CD4-positive, alpha-beta T cell treated with Interleukin-17A for 1 hour (primary cell): ENCODE data around the gene TARS1.

Source experiments
- DNase-seq: peaks from one replicate; pipeline ENCODE4 v3.0.0-alpha.2; 2020

The TARS1 gene

DNA sequence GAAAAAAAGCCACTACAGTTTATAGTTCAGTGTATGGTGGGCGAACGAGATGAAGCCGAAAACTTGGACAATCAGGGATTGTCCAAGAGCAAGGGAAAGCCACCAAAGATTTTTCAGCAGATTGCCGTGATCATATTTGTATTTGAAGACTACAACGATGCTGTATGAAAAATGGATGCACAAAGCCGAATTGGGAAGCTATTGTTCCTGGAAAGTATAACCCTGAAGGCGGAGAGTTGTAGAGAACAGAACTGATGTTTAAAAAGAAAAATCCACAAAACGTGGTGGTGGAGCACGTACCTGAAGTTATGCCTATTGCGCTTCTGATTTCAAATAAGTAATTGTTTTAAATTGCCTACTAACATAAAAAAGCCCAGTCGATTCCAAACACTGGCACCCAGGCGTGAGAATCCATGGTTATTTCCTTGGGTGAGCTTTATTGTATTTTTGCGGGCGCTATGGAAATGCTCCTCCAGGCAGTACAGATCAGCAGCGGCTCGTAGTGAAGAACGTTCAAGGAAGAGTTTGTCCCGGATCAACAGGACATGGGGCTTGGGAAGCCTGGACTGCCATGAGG lies 772 bp upstream of the TARS1 start:
- DNase-seq = peak; percentile 7

GRCh38 chr5:33441241-33442177 lies 744 bp downstream of the TARS1 start:
- DNase-seq = peak; percentile 20

DNA sequence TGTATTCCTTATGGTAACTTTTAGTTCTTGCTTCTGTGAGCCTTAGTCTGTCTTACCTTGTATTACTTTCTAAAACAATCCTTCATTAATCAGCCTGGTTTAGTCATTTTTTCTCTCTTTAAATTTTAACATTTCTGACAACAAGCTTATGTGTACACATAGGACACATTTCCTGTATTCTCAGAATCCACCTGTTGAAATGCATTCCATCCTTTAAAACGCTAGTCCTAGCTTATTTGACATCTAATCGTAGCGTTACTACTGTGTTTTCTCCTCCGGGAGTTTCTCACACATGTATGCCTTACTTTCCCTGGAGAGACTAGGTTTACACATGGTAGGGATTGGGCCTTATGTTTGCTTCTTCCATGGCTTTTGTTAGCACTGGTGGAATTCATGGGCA lies 3.8 kb downstream of the TARS1 start:
- no peak for DNase-seq

DNA sequence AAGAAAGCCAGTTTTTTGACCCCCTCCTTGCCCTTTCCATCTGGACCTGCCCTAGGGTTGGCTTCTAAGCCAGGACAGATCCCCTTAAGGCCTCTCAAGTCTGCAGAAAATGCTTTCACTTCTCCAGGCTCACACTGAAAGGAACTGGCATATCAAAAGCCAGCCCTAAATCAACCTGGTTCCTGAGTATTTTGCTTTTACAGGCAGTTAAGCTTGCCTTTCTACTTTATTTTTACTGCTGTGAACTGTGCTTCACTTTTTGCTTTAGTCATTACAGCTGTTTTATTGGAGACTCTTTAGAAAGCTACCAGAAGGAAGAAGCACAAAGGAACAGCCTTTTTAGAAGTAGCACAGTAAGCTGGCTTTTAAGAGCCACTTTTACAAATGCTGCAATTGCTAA lies 5.0 kb downstream of the TARS1 start:
- no peak for DNase-seq

- DNase-seq = no peak
Observed at GRCh38 chr5:33448118-33448517, 7.4 kb downstream of the TARS1 start.

DNA sequence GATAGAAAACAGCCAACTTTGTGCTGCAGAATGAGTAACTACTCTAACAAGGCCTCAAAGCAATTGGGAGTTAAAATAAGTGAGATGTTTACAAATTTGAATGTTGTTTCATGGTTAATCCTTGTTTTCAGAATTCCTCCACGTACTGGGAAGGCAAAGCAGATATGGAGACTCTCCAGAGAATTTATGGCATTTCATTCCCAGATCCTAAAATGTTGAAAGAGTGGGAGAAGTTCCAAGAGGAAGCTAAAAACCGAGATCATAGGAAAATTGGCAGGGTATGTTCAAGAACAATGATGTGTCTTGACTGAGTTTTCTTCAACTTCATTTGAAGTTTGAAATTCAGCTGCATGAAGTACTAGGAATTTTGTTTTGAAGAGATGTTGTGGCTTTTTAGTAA lies 16.4 kb downstream of the TARS1 start:
- DNase-seq = no peak

DNA sequence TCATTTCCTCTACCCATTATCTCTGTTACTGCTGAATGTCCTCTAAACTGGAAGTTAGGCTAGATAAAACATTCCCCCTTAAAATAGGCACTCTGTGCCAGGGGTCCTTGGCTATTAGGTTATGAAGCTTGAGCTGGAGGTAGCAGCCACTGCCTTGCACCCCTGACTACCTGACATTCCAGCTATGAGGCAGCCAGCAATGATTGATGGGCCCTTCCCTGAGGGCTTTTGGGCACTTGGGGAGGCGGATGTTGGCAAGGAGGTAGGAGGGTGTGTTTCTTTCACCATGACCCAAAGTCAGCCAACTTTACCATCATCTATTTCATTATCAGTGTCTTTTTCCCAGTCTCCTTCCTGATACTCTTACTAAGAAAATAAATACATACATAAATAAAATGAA lies 17.1 kb downstream of the TARS1 start:
- DNase-seq = no peak

DNA sequence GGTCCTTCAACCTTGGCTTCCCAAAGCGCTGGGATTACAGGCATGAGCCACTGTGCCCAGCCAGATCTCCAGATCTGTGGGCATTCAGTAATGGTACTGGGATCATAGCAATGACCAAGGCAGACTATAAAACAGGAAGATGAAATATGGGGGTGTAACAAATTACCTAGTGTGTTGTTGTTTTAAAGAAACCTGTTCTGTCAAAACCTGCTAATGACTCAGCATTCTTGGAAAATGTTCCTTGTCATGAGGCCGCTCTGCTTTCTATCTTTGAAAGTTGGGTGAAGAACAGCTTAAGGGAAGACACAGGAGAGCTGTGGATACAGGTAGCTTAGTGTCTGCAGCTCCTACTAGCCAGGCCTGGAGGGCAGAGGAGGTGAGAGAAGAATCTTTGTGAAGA lies 19.4 kb downstream of the TARS1 start:
- no peak for DNase-seq

GRCh38 chr5:33462456-33462855 lies 21.7 kb downstream of the TARS1 start:
- DNase-seq = no peak

DNA sequence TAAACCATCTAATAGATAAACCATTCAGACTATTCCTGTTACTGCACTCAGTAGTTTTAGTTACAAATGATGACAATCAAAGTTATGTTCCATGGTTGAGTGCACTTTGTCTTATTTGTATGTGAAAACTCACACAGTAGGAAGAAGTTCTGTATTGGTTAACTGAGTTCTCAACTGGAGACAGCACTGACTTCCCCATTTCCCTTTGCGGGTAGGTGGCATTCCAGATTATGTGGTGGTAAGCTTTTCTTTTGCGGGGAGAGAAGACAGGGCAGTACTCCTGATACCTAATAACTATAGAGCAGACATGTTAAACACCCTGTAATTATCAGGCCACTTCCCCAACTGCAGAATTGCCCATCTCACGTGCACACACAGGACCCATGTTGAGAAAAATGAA lies 24.4 kb downstream of the TARS1 start:
- no peak for DNase-seq

- DNase-seq = no peak
Observed at GRCh38 chr5:33468775-33469435, 28.1 kb downstream of the TARS1 start.

GRCh38 chr5:33470544-33470943 lies 29.8 kb downstream of the TARS1 start:
- no peak for DNase-seq

GRCh38 chr5:33472805-33473409 lies 32.1 kb downstream of the TARS1 start:
- no peak for DNase-seq

DNA sequence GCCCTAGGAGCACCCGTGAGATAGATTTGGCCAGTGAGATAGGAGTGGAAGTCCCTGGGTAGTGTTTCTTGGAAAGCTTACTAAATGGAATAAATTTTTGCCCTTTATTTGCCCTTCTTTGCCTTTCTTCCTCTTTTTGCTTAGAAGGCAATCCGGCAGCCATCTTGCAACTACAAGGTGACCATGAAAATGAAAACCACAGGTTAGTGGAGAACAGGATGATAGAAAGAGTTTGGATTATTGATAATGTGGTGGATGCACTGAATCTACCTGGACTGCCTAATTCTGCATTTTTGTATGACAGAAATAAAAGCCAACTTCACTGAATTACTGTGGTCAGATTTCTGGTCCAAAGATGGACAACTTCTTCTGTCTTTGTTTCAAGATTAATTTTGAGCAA lies 33.2 kb downstream of the TARS1 start:
- no peak for DNase-seq

DNA sequence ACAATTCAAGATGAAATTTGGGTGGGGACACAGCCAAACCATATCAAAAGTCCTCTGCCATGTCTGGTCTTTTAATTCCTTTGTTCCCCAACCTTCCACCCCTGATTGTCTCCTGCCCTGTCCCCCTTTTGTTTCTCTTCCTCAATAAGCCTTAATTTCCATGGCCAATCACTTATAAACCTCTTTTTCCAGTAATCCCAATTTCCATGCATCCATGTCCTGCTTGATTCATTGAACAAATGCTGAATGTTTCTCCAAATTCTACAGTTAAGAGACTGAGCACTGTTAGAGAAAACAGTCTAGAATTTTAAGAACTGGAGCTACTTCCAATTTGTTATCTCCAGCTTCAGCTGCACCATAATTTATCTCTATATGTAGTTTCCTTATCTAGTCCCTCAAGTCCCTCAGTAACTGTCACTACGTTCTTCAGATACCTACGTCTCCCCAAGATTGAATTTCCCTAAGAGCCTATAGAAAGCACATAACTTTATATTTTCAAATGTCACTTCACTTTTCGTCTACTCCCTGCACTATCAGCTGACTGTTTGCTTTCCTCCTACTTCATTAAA lies 34.2 kb downstream of the TARS1 start:
- DNase-seq = no peak

DNA sequence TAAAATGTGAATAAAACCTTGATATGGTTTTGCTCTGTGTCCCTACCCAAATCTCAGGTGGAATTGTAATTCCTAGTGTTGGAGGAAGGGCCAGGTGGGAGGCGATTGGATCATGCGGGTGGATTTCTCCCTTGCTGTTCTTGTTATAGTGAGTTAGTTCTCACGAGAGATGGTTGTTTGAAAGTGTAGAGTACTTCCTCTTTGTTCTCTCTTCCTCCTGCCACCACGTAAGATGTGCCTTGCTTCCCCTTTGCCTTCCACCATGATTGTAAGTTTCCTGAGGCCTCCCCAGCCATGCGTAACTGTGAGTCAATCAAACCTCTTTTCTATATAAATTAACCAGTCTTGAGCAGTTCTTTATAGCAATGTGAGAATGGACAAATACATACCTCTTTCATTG lies 34.9 kb downstream of the TARS1 start:
- no peak for DNase-seq

- DNase-seq = no peak
Observed at GRCh38 chr5:33476992-33477391, 36.2 kb downstream of the TARS1 start.

GRCh38 chr5:33477816-33478215 lies 37.1 kb downstream of the TARS1 start:
- DNase-seq = no peak

DNA sequence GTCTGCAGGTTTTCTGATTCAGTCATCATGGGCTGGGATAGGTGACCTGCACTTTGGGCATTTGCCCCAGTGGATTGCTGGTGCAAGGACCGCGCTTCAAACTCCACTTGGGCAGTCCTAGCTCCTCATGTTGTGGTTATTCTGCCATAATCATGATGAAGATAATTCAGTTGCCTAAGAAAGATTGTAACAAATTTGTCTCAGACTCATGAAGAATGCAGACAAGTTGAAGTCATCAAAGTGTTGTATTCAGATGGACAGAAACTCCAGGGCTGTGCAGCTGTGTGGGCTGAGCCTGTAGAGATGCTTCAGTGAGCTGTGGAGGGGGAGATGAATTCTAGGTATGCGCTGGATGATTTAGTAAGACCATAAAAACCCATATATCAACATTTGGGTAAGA lies 38.5 kb downstream of the TARS1 start:
- DNase-seq = no peak

- DNase-seq = no peak
Observed at GRCh38 chr5:33480876-33481275, 40.1 kb downstream of the TARS1 start.

GRCh38 chr5:33482335-33482734 lies 41.6 kb downstream of the TARS1 start:
- DNase-seq = no peak

GRCh38 chr5:33487236-33487635 lies 46.5 kb downstream of the TARS1 start:
- no peak for DNase-seq
